Adrenal gland (tissue), 12 donors: ENCODE data around the gene CZIB. TPM values are rescaled to one million over a fixed set of nuclear protein-coding genes. Genes with fewer than 3 reads are reported as not detected.
"Not testable (repeated sequence)": the region's sequence is repeated elsewhere in the genome, so short reads cannot be mapped to it uniquely, and the experiment has no call there.

Source experiments
- DNase-seq, 7 donors: peaks; one replicate each; pipeline ENCODE4 v3.0.0-alpha.2; 2019 to 2020
- H3K27ac ChIP-seq, 5 donors: fragments of 200-600 bp; sonication (generic) in 4 of 5; 1 replicate in 3 of 5; 2 replicates in 2 of 5; pipeline versions ENCODE4 v1.5.1 to v1.8.0; 2016 to 2020; ENCODE audit warnings: mild to moderate bottlenecking in 1 of 5
- H3K27me3 ChIP-seq: fragments of 200-600 bp; 2 replicates; pipeline ENCODE4 v1.8.0; 2021
- H3K36me3 ChIP-seq, 2 donors: fragments of 200-600 bp; replicated peaks in 1 of 2; 1 replicate in 1 of 2; 2 replicates in 1 of 2; pipeline versions ENCODE4 v1.5.1 to v1.8.0; 2018 to 2022
- H3K4me1 ChIP-seq, 2 donors: fragments of 200-600 bp; replicated peaks in 1 of 2; 1 replicate in 1 of 2; 2 replicates in 1 of 2; pipeline versions ENCODE4 v1.5.1 to v1.8.0; 2018 to 2021
- H3K4me3 ChIP-seq, 4 donors: fragments of 200-600 bp; sonication (generic) in 3 of 4; one replicate each; pipeline ENCODE4 v1.5.1; 2016 to 2018
- H3K9me3 ChIP-seq, 3 donors: fragments of 200-600 bp; sonication (generic) in 1 of 3; replicated peaks in 1 of 3; 1 replicate in 2 of 3; 2 replicates in 1 of 3; pipeline versions ENCODE4 v1.5.1 to v1.8.0; 2016 to 2021
- POLR2A ChIP-seq, 2 donors: fragments of 450-650 bp; IDR thresholded peaks; one replicate each; pipeline ENCODE4 v1.6.1; 2017; ENCODE audit warnings: antibody characterized with exemption in 2 of 2, mild to moderate bottlenecking in 2 of 2, moderate library complexity in 1 of 2
- WGBS, 4 donors: extraction: QIAGEN DNeasy Blood & Tissue Kit in 2 of 4; methylation state at CpG; one replicate each; pipeline versions ENCODE4 v1.1.5 to v1.1.7; 2013 to 2017; 5-methylcytosine and 5-hydroxymethylcytosine counted together
- intact Hi-C, 2 donors: fragments of 100-400 bp; cut with DNase I; formaldehyde crosslinking; loops; one replicate each; pipeline versions ENCODE4 v1.14.1 to v1.15.0; 2022 to 2023
- polyA plus RNA-seq, 3 donors: library from polyadenylated mRNA; stranded (reverse); fragments of 200-250 nt in 2 of 3; fragments of 350-450 nt in 1 of 3; fragmentation: Illumina TruSeq in 1 of 3; extraction: RNeasy Lipid Tissue Mini Kit (QIAGEN cat#74804) in 1 of 3; gene quantifications; one replicate each; pipeline ENCODE4 v1.2.3, GENCODE V29; 2013 to 2014
- total RNA-seq, 9 donors: library from RNA; depleted of rRNA in 4 of 9; stranded (reverse); fragments of >200 nt in 4 of 9; fragments of 120-200 nt in 1 of 9; fragmentation: NEBNext Ultra II Directional in 1 of 9; extraction: Animal tissue kit (Norgen Biotek cat#: 25700) in 1 of 9; gene quantifications; one replicate each; pipeline versions ENCODE4 v1.1.0 to v1.2.4, GENCODE V29; 2013 to 2023
- TF ChIP-seq, protein P1 (sequence below), 6 experiments: fragments of 450-650 bp in 4 of 6; fragments of 200-600 bp in 2 of 6; sonication (generic) in 1 of 6; IDR thresholded peaks; 1 replicate in 5 of 6; 2 replicates in 1 of 6; pipeline versions ENCODE4 v1.5.1 to v1.8.0; 2016 to 2021; ENCODE audit warnings: antibody characterized with exemption in 6 of 6, mild to moderate bottlenecking in 2 of 6, moderate library complexity in 1 of 6
- donor health status: healthy with polysubstance abuse.
- donor health status: Bipolar disorder and iron deficiency.
- donor health status: DM: yes; HTN: yes; CAD: no.
- donor health status: DM: no; HTN: no; CAD: no.
- donor health status: DM: no; HTN: no; CAD: no.
- donor health status: DM: yes; HTN: yes; CAD: no.

CZIB gene
- total and polyA plus RNA-seq, 12 donors: 21.2 to 108 (median 58.9) TPM

DNA sequence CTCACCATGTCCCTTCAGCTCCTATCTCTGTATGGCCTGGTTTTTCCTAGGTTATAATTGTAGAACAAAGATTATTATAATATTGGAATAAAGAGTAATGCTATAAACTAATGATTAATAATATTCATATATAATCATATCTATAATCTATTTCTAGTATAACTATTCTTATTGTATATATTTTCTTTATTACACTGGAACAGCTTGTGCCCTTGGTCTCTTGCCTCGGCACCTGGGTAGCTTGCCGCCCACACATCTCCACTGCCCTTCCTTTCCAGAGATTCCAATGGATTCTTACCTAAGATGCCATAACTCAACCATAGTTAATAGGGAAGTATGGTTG lies 34.5 kb downstream of the CZIB start:
- H3K4me1 ChIP-seq, H3K36me3 ChIP-seq, H3K27me3 ChIP-seq, DNase-seq, H3K9me3 ChIP-seq, H3K27ac ChIP-seq, H3K4me3 ChIP-seq, intact Hi-C loops: not testable (repeated sequence)
- 67 to 80% (median 74%) methylated on average over 2 of the region's 2 CpGs for WGBS, 4 donors
- TF ChIP-seq, protein P1, sequence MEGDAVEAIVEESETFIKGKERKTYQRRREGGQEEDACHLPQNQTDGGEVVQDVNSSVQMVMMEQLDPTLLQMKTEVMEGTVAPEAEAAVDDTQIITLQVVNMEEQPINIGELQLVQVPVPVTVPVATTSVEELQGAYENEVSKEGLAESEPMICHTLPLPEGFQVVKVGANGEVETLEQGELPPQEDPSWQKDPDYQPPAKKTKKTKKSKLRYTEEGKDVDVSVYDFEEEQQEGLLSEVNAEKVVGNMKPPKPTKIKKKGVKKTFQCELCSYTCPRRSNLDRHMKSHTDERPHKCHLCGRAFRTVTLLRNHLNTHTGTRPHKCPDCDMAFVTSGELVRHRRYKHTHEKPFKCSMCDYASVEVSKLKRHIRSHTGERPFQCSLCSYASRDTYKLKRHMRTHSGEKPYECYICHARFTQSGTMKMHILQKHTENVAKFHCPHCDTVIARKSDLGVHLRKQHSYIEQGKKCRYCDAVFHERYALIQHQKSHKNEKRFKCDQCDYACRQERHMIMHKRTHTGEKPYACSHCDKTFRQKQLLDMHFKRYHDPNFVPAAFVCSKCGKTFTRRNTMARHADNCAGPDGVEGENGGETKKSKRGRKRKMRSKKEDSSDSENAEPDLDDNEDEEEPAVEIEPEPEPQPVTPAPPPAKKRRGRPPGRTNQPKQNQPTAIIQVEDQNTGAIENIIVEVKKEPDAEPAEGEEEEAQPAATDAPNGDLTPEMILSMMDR (IDR thresholded peaks at IDR 0.05): peak in 1 of 6 experiments; percentile 42

DNA sequence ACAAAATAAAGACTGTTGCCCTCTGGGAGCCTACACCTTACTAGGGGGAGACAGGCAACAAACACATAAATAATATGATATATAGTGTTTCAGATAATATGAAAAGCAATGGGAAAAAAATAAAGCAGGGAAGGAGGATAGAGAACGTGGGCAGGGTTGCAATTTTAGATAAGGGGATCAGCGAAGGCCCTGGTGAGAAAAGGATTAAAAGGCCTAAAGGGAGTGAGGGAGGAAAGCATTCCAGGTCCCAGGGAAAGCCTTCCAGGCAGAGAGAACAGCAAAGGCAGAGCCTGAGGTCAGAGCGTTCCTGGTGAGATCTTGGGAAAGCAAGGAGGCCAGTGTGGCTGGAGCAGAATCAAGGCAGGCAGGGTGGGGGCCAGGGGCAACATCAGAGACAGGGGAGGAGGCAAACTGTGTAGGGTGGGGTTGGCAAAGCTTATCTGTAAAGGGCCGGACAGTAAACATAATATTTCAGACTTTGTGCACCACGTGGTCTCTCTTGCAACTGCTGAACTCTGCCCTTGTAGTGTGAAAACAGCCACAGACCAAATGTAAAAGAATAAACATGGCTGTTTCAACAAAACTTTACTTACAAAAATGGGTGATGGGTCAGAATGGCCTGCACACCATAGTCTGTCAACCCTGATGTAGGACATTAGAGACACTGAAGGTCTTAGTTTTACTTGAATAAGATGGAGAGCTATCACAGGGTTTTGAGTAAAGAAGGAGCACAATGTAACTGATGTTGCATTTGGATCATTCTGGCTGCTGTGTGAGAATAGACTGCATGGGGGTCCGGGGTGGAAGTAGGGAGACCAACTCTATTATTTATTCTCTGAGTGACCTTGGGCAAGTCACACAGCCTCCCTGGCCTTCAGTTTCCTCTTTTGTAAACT lies 37.1 kb downstream of the CZIB start:
- Histone ChIP-seq H3K9me3 (no peaks in the 10 kb centered on the region), H3K4me3 (no peak overlapping the region), H3K27ac (peak overlapping the region in 1 of 5 donors; percentile 29), H3K36me3 (no peaks in the 10 kb centered on the region), H3K27me3 (no peaks in the 10 kb centered on the region), H3K4me1 (no peaks in the 10 kb centered on the region)
- no peak for DNase-seq
- 55 to 66% (median 62%) methylated on average over 6 of the region's 6 CpGs for WGBS, 4 donors
- TF ChIP-seq, protein P1 (IDR thresholded peaks at IDR 0.05): no peak
- no peak for TF ChIP-seq POLR2A (IDR thresholded peaks at IDR 0.05)
- intact Hi-C loops: no loop called here

DNA sequence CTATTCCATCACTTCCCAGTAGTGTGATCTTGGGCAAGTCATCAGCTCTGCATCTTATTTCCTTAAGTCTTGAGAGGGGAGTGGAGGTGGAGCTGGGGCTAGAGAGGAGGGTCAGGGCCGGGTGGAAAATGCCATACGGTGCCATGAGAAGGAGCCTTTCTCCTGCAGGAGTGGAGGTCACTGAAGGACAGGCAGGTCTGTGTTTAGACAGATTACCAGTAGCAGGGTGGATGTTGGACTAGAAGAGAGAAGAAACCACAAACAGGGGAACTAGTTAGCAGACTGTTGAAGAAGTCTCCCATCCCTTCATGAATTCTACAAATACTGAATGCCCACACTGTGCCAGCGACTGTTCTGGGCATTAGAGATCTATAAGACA lies 37.7 kb downstream of the CZIB start:
- Histone ChIP-seq H3K27me3 (no peaks in the 10 kb centered on the region), H3K4me1 (no peaks in the 10 kb centered on the region), H3K36me3 (no peaks in the 10 kb centered on the region), H3K4me3 (no peak overlapping the region), H3K9me3 (no peaks in the 10 kb centered on the region), H3K27ac (peak overlapping the region in 1 of 5 donors; percentile 27)
- intact Hi-C loops: no loop called here
- WGBS, 4 donors: 54 to 70% (median 61%) methylated on average over 3 of the region's 3 CpGs
- DNase-seq: no peak
- TF ChIP-seq POLR2A (IDR thresholded peaks at IDR 0.05): no peak
- TF ChIP-seq, protein P1 (IDR thresholded peaks at IDR 0.05): no peak

DNA sequence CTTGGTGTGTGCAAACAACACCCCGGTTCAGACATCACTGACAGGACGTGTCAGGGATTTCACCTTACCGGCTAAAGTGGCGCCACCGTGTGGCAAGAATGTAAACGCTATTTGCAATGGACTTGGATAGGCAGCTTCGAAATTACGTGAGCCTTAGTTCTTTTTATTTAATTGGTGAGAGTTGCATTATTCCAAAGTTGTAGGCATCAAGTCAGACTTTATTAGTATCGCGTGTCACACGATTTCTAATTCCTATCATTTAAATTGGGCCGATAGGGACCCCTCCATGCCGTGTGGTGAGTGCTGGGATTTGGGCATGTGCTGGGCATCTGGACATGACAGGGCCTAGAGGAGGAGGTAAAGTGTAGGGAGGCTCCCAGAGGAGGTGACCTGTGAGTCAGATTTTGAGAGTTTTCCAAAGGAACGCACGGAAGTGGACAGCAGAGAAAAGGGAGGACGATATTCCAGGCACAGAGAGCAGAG lies 38.3 kb downstream of the CZIB start:
- TF ChIP-seq, protein P1 (IDR thresholded peaks at IDR 0.05): peak; percentile 78 to 90 (median 84)
- TF ChIP-seq POLR2A (IDR thresholded peaks at IDR 0.05): no peak
- H3K27ac ChIP-seq: peak overlapping the region in 1 of 5 donors; percentile 27
- DNase-seq: peak; percentile 66 to 93 (median 85)
- no peaks in the 10 kb centered on the region for H3K9me3 ChIP-seq
- H3K36me3 ChIP-seq: no peaks in the 10 kb centered on the region
- WGBS, 4 donors: 17 to 20% (median 18%) methylated on average over 16 of the region's 16 CpGs
- H3K4me1 ChIP-seq: no peaks in the 10 kb centered on the region
- intact Hi-C loops: no loop called here
- H3K4me3 ChIP-seq: no peak overlapping the region
- no peaks in the 10 kb centered on the region for H3K27me3 ChIP-seq
